Heart left ventricle (tissue), 16 donors: Measurements from ENCODE around the gene CYP46A1. TPM values are rescaled to one million over a fixed set of nuclear protein-coding genes. Genes with fewer than 3 reads are reported as not detected.
A peak's percentile ranks its signal among the peaks of the same experiment; 100 is the strongest.

Experiments
- ATAC-seq, 4 donors: fragments of 200-7000 bp; cut with Tn5 transposase; one replicate each; pipeline ENCODE4 v1.9.1; 2020 to 2022; ENCODE audit warnings: moderate library complexity in 4 of 4, mild to moderate bottlenecking in 3 of 4, moderate number of reproducible peaks in 1 of 4
- DNase-seq, 5 donors: peaks; one replicate each; pipeline ENCODE4 v3.0.0-alpha.2; 2020
- H3K27ac ChIP-seq, 12 donors: fragments of 200-600 bp; sonication (generic) in 4 of 12; one replicate each; pipeline versions ENCODE4 v1.5.0 to v1.8.0; 2016 to 2022; ENCODE audit warnings: mild to moderate bottlenecking in 2 of 12
- H3K27me3 ChIP-seq, 9 donors: fragments of 200-600 bp; sonication (generic) in 2 of 9; one replicate each; pipeline versions ENCODE4 v1.5.1 to v1.8.0; 2016 to 2022; ENCODE audit warnings: mild to moderate bottlenecking in 3 of 9
- H3K36me3 ChIP-seq, 9 donors: fragments of 200-600 bp; sonication (generic) in 2 of 9; one replicate each; pipeline versions ENCODE4 v1.5.0 to v1.8.0; 2018 to 2022; ENCODE audit warnings: mild to moderate bottlenecking in 2 of 9
- H3K4me1 ChIP-seq, 12 donors: fragments of 200-600 bp; sonication (generic) in 4 of 12; one replicate each; pipeline versions ENCODE4 v1.5.0 to v1.8.0; 2016 to 2022; ENCODE audit warnings: mild to moderate bottlenecking in 3 of 12
- H3K4me3 ChIP-seq, 12 donors: fragments of 200-600 bp; sonication (generic) in 4 of 12; one replicate each; pipeline versions ENCODE4 v1.5.0 to v1.8.0; 2017 to 2022; ENCODE audit warnings: mild to moderate bottlenecking in 9 of 12, moderate library complexity in 4 of 12
- H3K9me3 ChIP-seq, 12 donors: fragments of 200-600 bp; sonication (generic) in 4 of 12; one replicate each; pipeline versions ENCODE4 v1.5.0 to v1.8.0; 2016 to 2022; ENCODE audit warnings: mild to moderate bottlenecking in 1 of 12
- CTCF ChIP-seq, 12 donors: fragments of 200-600 bp; sonication (generic) in 4 of 12; IDR thresholded peaks; one replicate each; pipeline versions ENCODE4 v1.5.0 to v1.8.0; 2018 to 2022; ENCODE audit warnings: antibody characterized with exemption in 12 of 12, mild to moderate bottlenecking in 5 of 12
- POLR2A ChIP-seq, 2 donors: fragments of 450-650 bp; IDR thresholded peaks; one replicate each; pipeline ENCODE4 v1.6.1; 2017; ENCODE audit warnings: antibody characterized with exemption in 2 of 2, mild to moderate bottlenecking in 2 of 2, moderate library complexity in 2 of 2
- WGBS, 4 donors: extraction: QIAGEN DNeasy Blood & Tissue Kit in 2 of 4; methylation state at CpG; one replicate each; pipeline versions ENCODE4 v1.1.5 to v1.1.7; 2013 to 2018; 5-methylcytosine and 5-hydroxymethylcytosine counted together
- intact Hi-C, 10 donors: fragments of 100-400 bp; cut with DNase I; formaldehyde crosslinking; loops; one replicate each; pipeline versions ENCODE4 v1.11.1 to v1.14.2; 2022
- polyA plus RNA-seq, 2 donors: library from polyadenylated mRNA; stranded (reverse); fragments of 200-250 nt; gene quantifications; one replicate each; pipeline ENCODE4 v1.2.3, GENCODE V29; 2013
- total RNA-seq, 9 donors: library from RNA; depleted of rRNA in 2 of 9; stranded (reverse); fragments of >200 nt in 2 of 9; fragmentation: NEBNext Ultra II Directional in 3 of 9; extraction: Animal tissue kit (Norgen Biotek cat#: 25700) in 3 of 9; gene quantifications; one replicate each; pipeline versions ENCODE4 v1.1.0 to v1.2.4, GENCODE V29; 2016 to 2023
- donor health status: ischemic (EF 13 %, LVEDD 7.1; RV severe dilation, severe dysfunction).
- donor health status: healthy with polysubstance abuse.
- donor health status: DM: no; HTN: yes; CAD: no.
- donor health status: DM: no; HTN: no; CAD: no.
- donor health status: ischemic (EF 25% LVEDD 6.9; RV normal size, moderate dysfunction).
- donor health status: ischemic (EF 25% LVEDD 5.7; RV mildly dilated, moderate dysfunction).
- donor health status: healthy.
- donor health status: DM: yes; HTN: yes; CAD: no.
- donor health status: ischemic (EF 35%, LVEDD 5.7; RV mildly dilated, moderate dysfunction).
- donor health status: nonischemic (EF 11% LVEDD 7.7; RV severe dilation, severe dysfunction).
- donor health status: DM: yes; HTN: yes; CAD: no.
- donor health status: PGD.
- donor health status: ischemic (EF 29% LVEDD 5.4; RV normal size, mild dysfunction).
- donor health status: nonischemic (EF 23%, LVEDD 6.1; RV moderate dilation, normal function).

The CYP46A1 gene
- total and polyA plus RNA-seq, 11 donors: 1.5 to 8.0 (median 3.4) TPM

DNA sequence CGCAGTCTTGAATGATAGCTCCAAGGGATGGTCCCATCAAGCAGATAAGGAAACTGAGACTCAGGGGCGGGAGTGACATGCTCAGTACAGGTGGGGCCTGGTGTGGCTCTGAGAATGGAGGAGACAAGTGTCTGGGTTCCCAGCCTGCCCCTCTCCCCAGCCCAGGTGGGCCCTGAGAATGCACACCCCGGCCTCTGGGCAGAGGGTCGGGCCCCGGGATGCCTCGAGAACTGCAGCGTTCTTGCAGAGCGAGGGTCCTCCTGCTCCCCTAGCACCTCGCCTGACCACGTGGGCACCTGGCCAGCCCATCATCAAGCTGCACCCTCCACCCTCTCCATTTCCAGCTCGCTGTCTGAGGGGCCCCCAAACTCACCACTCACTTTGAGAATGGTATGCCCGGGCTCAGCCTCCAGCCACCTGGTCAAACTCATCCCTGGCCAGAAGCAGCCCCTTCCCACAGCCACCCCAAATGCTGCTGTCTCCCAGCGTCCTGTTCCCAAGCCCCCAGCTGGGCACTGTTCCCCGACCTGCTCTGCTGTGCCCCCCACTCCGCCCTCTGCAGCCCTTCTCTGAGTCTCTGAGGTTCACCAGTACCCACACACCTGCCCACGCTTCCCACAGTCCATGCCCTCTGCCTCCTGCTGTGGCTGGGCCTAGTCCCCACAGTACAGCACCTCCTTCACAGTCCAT lies 44.3 kb downstream of the CYP46A1 start:
- H3K4me3 ChIP-seq: no peak overlapping the region
- no peaks in the 10 kb centered on the region for H3K9me3 ChIP-seq
- no peaks in the 10 kb centered on the region for H3K36me3 ChIP-seq
- WGBS, 4 donors: 87 to 93% (median 91%) methylated on average over 8 to 16 of the region's 16 CpGs
- no peak for ATAC-seq
- peaks cover 0 to 7% (median 0%) of the 10 kb centered on the region in 9 donors for H3K27me3 ChIP-seq
- intact Hi-C loops: loop anchor here in 1 of 10 donors (5.0 kb wide), 1 partner anchor 46 kb away; the partner anchor contains the start of gene CYP46A1
- DNase-seq: peak in 3 of 5 donors; percentile 14 to 52 (median 22)
- H3K27ac ChIP-seq: no peak overlapping the region
- TF ChIP-seq POLR2A (IDR thresholded peaks at IDR 0.05): no peak
- no peak for TF ChIP-seq CTCF (IDR thresholded peaks at IDR 0.05)
- peaks cover 0 to 39% (median 18%) of the 10 kb centered on the region in 12 donors for H3K4me1 ChIP-seq

GRCh38 chr14:99728981-99729451 lies 44.9 kb downstream of the CYP46A1 start:
- no peaks in the 10 kb centered on the region for H3K9me3 ChIP-seq
- H3K4me1 ChIP-seq: peaks cover 0 to 45% (median 21%) of the 10 kb centered on the region in 12 donors
- no peak overlapping the region for H3K4me3 ChIP-seq
- H3K36me3 ChIP-seq: no peaks in the 10 kb centered on the region
- H3K27ac ChIP-seq: no peak overlapping the region
- intact Hi-C loops: loop anchor here in 1 of 10 donors (5.0 kb wide), 1 partner anchor 47 kb away; the partner anchor contains the start of gene CYP46A1
- WGBS, 4 donors: 76 to 77% (median 76%) methylated on average over 3 to 4 of the region's 4 CpGs
- TF ChIP-seq CTCF (IDR thresholded peaks at IDR 0.05) (no peak), POLR2A (IDR thresholded peaks at IDR 0.05) (no peak)
- DNase-seq (peak in 1 of 5 donors; percentile 10), ATAC-seq (no peak)
- peaks cover 0 to 7% (median 0%) of the 10 kb centered on the region in 9 donors for H3K27me3 ChIP-seq

GRCh38 chr14:99729991-99730875 lies 46.1 kb downstream of the CYP46A1 start:
- 5 to 10% (median 7%) methylated on average over 37 to 75 of the region's 75 CpGs for WGBS, 4 donors
- Histone ChIP-seq H3K27me3 (peaks cover 0 to 7% (median 0%) of the 10 kb centered on the region in 9 donors), H3K9me3 (no peaks in the 10 kb centered on the region), H3K4me3 (peak overlapping the region; percentile 37 to 69 (median 58)), H3K27ac (peak overlapping the region in 6 of 12 donors; percentile 26 to 66 (median 42)), H3K36me3 (no peaks in the 10 kb centered on the region), H3K4me1 (peaks cover 0 to 57% (median 28%) of the 10 kb centered on the region in 12 donors)
- DNase-seq (peak; percentile 61 to 82 (median 70)), ATAC-seq (peak in 3 of 4 donors; percentile 39 to 73 (median 51))
- TF ChIP-seq CTCF (IDR thresholded peaks at IDR 0.05): peak; percentile 60 to 97 (median 94)
- TF ChIP-seq POLR2A (IDR thresholded peaks at IDR 0.05): no peak
- intact Hi-C loops: loop anchor here (1.0 to 10.0 kb wide), 9 partner anchors 48 to 157 kb away; partner anchors contain the start of genes EML1 (in 4 of the 10) and CYP46A1 (in 1 of the 10)
